HG03575 (cell line): ENCODE data around the gene HSFX3.
A peak's percentile ranks its signal among the peaks of the same experiment; 100 is the strongest.
"Not testable (repeated sequence)": the region's sequence is repeated elsewhere in the genome, so short reads cannot be mapped to it uniquely, and the experiment has no call there.

Experiments used
- ATAC-seq: cut with Tn5 transposase; IDR thresholded peaks from one replicate; pipeline ENCODE4 v1.9.1; 2021; ENCODE audit not compliant: unreplicated experiment, insufficient number of reproducible peaks, low FRiP score; ENCODE audit errors: extremely low read depth

The HSFX3 gene

GRCh38 chrX:149549701-149550100 lies at the start of gene HSFX3:
HSFX3 (minus strand) TSS chrX:149549924; CDS start chrX:149549852, 72 bp downstream.
- not testable (repeated sequence) for ATAC-seq

- ATAC-seq: not testable (repeated sequence)
Observed at GRCh38 chrX:149598603-149599002, 48.9 kb upstream of the HSFX3 start.

- ATAC-seq: not testable (repeated sequence)
Observed at GRCh38 chrX:149595943-149596342, 46.2 kb upstream of the HSFX3 start.

GRCh38 chrX:149595214-149595613 lies 45.5 kb upstream of the HSFX3 start, which contains the start of gene HSFX2:
HSFX2 (minus strand) TSS chrX:149595314; CDS start chrX:149594700, 614 bp downstream.
- ATAC-seq: not testable (repeated sequence)

- not testable (repeated sequence) for ATAC-seq
Observed at GRCh38 chrX:149590993-149591392, 41.3 kb upstream of the HSFX3 start.

GRCh38 chrX:149587359-149587758 lies 37.6 kb upstream of the HSFX3 start, which contains the start of gene MAGEA9B:
MAGEA9B (minus strand) TSS chrX:149587459; CDS start chrX:149583179, 4,280 bp downstream.
- not testable (repeated sequence) for ATAC-seq

- not testable (repeated sequence) for ATAC-seq
Observed at GRCh38 chrX:149585631-149586030, 35.9 kb upstream of the HSFX3 start.

- ATAC-seq: peak; percentile 99
Observed at GRCh38 chrX:149573456-149573855, 23.7 kb upstream of the HSFX3 start.

- ATAC-seq: no peak
Observed at GRCh38 chrX:149572743-149573142, 23.0 kb upstream of the HSFX3 start.

GRCh38 chrX:149571770-149572169 lies 22.0 kb upstream of the HSFX3 start:
- no peak for ATAC-seq

GRCh38 chrX:149570668-149571067 lies 20.9 kb upstream of the HSFX3 start:
- no peak for ATAC-seq

GRCh38 chrX:149569770-149570169 lies 20.0 kb upstream of the HSFX3 start:
- ATAC-seq: no peak

GRCh38 chrX:149568701-149569296 lies 19.1 kb upstream of the HSFX3 start:
- no peak for ATAC-seq

GRCh38 chrX:149567621-149568417 lies 18.1 kb upstream of the HSFX3 start:
- ATAC-seq: no peak

GRCh38 chrX:149563359-149563758 lies 13.6 kb upstream of the HSFX3 start:
- ATAC-seq: no peak

GRCh38 chrX:149555251-149555650 lies 5.5 kb upstream of the HSFX3 start:
- not testable (repeated sequence) for ATAC-seq

- ATAC-seq: not testable (repeated sequence)
Observed at GRCh38 chrX:149551939-149552248, 2.2 kb upstream of the HSFX3 start.

GRCh38 chrX:149551245-149551938 lies 1.7 kb upstream of the HSFX3 start:
- ATAC-seq: not testable (repeated sequence)

GRCh38 chrX:149550454-149550853 lies 730 bp upstream of the HSFX3 start:
- ATAC-seq: not testable (repeated sequence)

- not testable (repeated sequence) for ATAC-seq
Observed at GRCh38 chrX:149547782-149548181, 1.9 kb downstream of the HSFX3 start.
